ENCODE measurements around the gene COL9A3. TPM values are rescaled to one million over a fixed set of nuclear protein-coding genes. Genes with fewer than 3 reads are reported as not detected.

The COL9A3 gene
- polyA plus RNA-seq, 1 donor from 2014 or later = 3.1 TPM

- no peaks in the 10 kb centered on the region for H3K36me3 ChIP-seq (ENCODE audit: insufficient read depth, low read length)
- no peaks in the 10 kb centered on the region for H3F3A ChIP-seq (ENCODE audit: insufficient read depth, low read length, poor library complexity, severe bottlenecking)
- no peaks in the 10 kb centered on the region for H3K79me2 ChIP-seq (replicated peaks; ENCODE audit: insufficient read depth, low read length)
- H3K27ac ChIP-seq (ENCODE audit: low read length) = no peak overlapping the region
- H3K4me3 ChIP-seq (ENCODE audit: low read length) = no peak overlapping the region
- H3K9me2 ChIP-seq (ENCODE audit: insufficient read depth, low read length) = no peaks in the 10 kb centered on the region
- peaks cover 25% of the 10 kb centered on the region for H3K27me3 ChIP-seq (ENCODE audit: insufficient read depth, low read depth, low read length)
- H3K9me3 ChIP-seq (ENCODE audit: low read length) = no peaks in the 10 kb centered on the region
- H4K20me1 ChIP-seq (ENCODE audit: insufficient read depth) = no peaks in the 10 kb centered on the region
- no peak overlapping the region for H2AFZ ChIP-seq (ENCODE audit: low read depth, low read length)
- TF ChIP-seq EP300 (conservative IDR thresholded peaks at IDR 0.05; ENCODE audit: poor library complexity, severe bottlenecking) = no peak
- TF ChIP-seq POLR2AphosphoS5 (IDR thresholded peaks at IDR 0.05) = no peak
- no peak for TF ChIP-seq REST (IDR thresholded peaks at IDR 0.05; ENCODE audit: borderline replicate concordance)
- no peak for TF ChIP-seq SMC3 (conservative IDR thresholded peaks at IDR 0.05; ENCODE audit: poor library complexity)
- TF ChIP-seq EZH2 (IDR thresholded peaks at IDR 0.05; ENCODE audit: borderline replicate concordance, insufficient read depth, low read length, poor library complexity, severe bottlenecking) = no peak
- TF ChIP-seq RAD21 (conservative IDR thresholded peaks at IDR 0.05) = no peak
- TF ChIP-seq MXI1 (conservative IDR thresholded peaks at IDR 0.05; ENCODE audit: poor library complexity, severe bottlenecking) = no peak
- no peak for TF ChIP-seq CTCF (IDR thresholded peaks at IDR 0.05; ENCODE audit: poor library complexity, severe bottlenecking)
- TF ChIP-seq TAF1 (IDR thresholded peaks at IDR 0.05; ENCODE audit: low read depth) = no peak
- no peak overlapping the region for H3K4me2 ChIP-seq (ENCODE audit: low read length)
- no peak overlapping the region for H3K9ac ChIP-seq (ENCODE audit: low read length)
Observed at GRCh38 chr20:62815066-62815991, 1.5 kb upstream of the COL9A3 start.

GRCh38 chr20:62816031-62816883 is 593 bp upstream of the COL9A3 start:
- Histone ChIP-seq H3K9me3 (ENCODE audit: low read length) (no peaks in the 10 kb centered on the region), H4K20me1 (ENCODE audit: insufficient read depth) (no peaks in the 10 kb centered on the region), H3K27ac (ENCODE audit: low read length) (no peak overlapping the region), H3F3A (ENCODE audit: insufficient read depth, low read length, poor library complexity, severe bottlenecking) (no peaks in the 10 kb centered on the region), H3K79me2 (replicated peaks; ENCODE audit: insufficient read depth, low read length) (no peaks in the 10 kb centered on the region), H3K9ac (ENCODE audit: low read length) (no peak overlapping the region), H2AFZ (ENCODE audit: low read depth, low read length) (no peak overlapping the region), H3K4me3 (ENCODE audit: low read length) (peak overlapping the region; percentile 57), H3K36me3 (ENCODE audit: insufficient read depth, low read length) (no peaks in the 10 kb centered on the region), H3K4me2 (ENCODE audit: low read length) (no peak overlapping the region), H3K27me3 (ENCODE audit: insufficient read depth, low read depth, low read length) (peaks cover 25% of the 10 kb centered on the region), H3K9me2 (ENCODE audit: insufficient read depth, low read length) (no peaks in the 10 kb centered on the region)
- no peak for TF ChIP-seq TAF1 (IDR thresholded peaks at IDR 0.05; ENCODE audit: low read depth)
- TF ChIP-seq MXI1 (conservative IDR thresholded peaks at IDR 0.05; ENCODE audit: poor library complexity, severe bottlenecking) = no peak
- TF ChIP-seq RAD21 (conservative IDR thresholded peaks at IDR 0.05) = no peak
- TF ChIP-seq CTCF (IDR thresholded peaks at IDR 0.05; ENCODE audit: poor library complexity, severe bottlenecking) = no peak
- TF ChIP-seq POLR2AphosphoS5 (IDR thresholded peaks at IDR 0.05) = no peak
- no peak for TF ChIP-seq SMC3 (conservative IDR thresholded peaks at IDR 0.05; ENCODE audit: poor library complexity)
- TF ChIP-seq REST (IDR thresholded peaks at IDR 0.05; ENCODE audit: borderline replicate concordance) = no peak
- TF ChIP-seq EP300 (conservative IDR thresholded peaks at IDR 0.05; ENCODE audit: poor library complexity, severe bottlenecking) = no peak
- TF ChIP-seq EZH2 (IDR thresholded peaks at IDR 0.05; ENCODE audit: borderline replicate concordance, insufficient read depth, low read length, poor library complexity, severe bottlenecking) = no peak

Data from neural cell (in vitro differentiated cells).